Vagina (tissue), 2 donors: ENCODE results near the gene ITGA6. TPM values are rescaled to one million over a fixed set of nuclear protein-coding genes. Genes with fewer than 3 reads are reported as not detected.

Source experiments
- DNase-seq, 2 donors: peaks; one replicate each; pipeline ENCODE4 v3.0.0-alpha.2; 2017; ENCODE audit errors: extremely low spot score in 2 of 2
- H3K27ac ChIP-seq: fragments of 200-600 bp; sonication (generic); one replicate; pipeline ENCODE4 v1.5.1; 2019
- H3K27me3 ChIP-seq: fragments of 200-600 bp; sonication (generic); one replicate; pipeline ENCODE4 v1.5.1; 2019
- H3K36me3 ChIP-seq, 2 donors: fragments of 200-600 bp; sonication (generic); one replicate each; pipeline ENCODE4 v1.5.1; 2017 to 2019
- H3K4me1 ChIP-seq: fragments of 200-600 bp; sonication (generic); one replicate; pipeline ENCODE4 v1.5.1; 2019
- H3K4me3 ChIP-seq, 2 donors: fragments of 200-600 bp; sonication (generic); 1 replicate in 1 of 2; 2 replicates in 1 of 2; pipeline ENCODE4 v1.5.1; 2016 to 2019
- H3K9me3 ChIP-seq: fragments of 200-600 bp; sonication (generic); one replicate; pipeline ENCODE4 v1.5.1; 2019
- CTCF ChIP-seq, 3 experiments: fragments of 450-650 bp in 2 of 3; fragments of 200-600 bp in 1 of 3; sonication (generic) in 1 of 3; IDR thresholded peaks; one replicate each; pipeline ENCODE4 v1.5.1; 2017 to 2019; ENCODE audit warnings: antibody characterized with exemption in 3 of 3, mild to moderate bottlenecking in 2 of 3, moderate library complexity in 2 of 3
- POLR2A ChIP-seq, 2 donors: fragments of 450-650 bp; IDR thresholded peaks; one replicate each; pipeline ENCODE4 v1.6.1; 2017; ENCODE audit warnings: antibody characterized with exemption in 2 of 2, mild to moderate bottlenecking in 2 of 2, moderate library complexity in 2 of 2
- POLR2AphosphoS5 ChIP-seq, 2 donors: sonication (generic); formaldehyde crosslinking; IDR thresholded peaks; one replicate each; pipeline ENCODE4 v1.9.0; 2017; ENCODE audit warnings: antibody characterized with exemption in 2 of 2, mild to moderate bottlenecking in 2 of 2, low read depth in 1 of 2; ENCODE audit not compliant: insufficient read depth in 1 of 2
- intact Hi-C: fragments of 100-400 bp; cut with DNase I; formaldehyde crosslinking; loops from one replicate; pipeline ENCODE4 v1.15.1; 2023
- total RNA-seq: library from RNA; depleted of rRNA; stranded (reverse); fragments of >200 nt; gene quantifications from one replicate; pipeline ENCODE4 v1.2.3, GENCODE V29; 2016

The ITGA6 gene
- total RNA-seq, 1 donor from 2014 or later: 82.3 TPM

GRCh38 chr2:172430678-172431077, 3.3 kb downstream of the ITGA6 start:
- Histone ChIP-seq H3K27me3 (no peaks in the 10 kb centered on the region), H3K27ac (peak overlapping the region; percentile 38), H3K9me3 (no peaks in the 10 kb centered on the region), H3K4me3 (peak overlapping the region in 1 of 2 donors; percentile 79), H3K36me3 (no peaks in the 10 kb centered on the region), H3K4me1 (peaks cover 62% of the 10 kb centered on the region)
- TF ChIP-seq POLR2AphosphoS5 (IDR thresholded peaks at IDR 0.05; ENCODE audit: insufficient read depth in 1 of 2, low read depth in 1 of 2) (peak in 1 of 2 donors; percentile 39), CTCF (IDR thresholded peaks at IDR 0.05) (no peak), POLR2A (IDR thresholded peaks at IDR 0.05) (no peak)
- intact Hi-C loops: no loop called here
- no peak for DNase-seq

GRCh38 chr2:172431463-172431862, 4.1 kb downstream of the ITGA6 start:
- Histone ChIP-seq H3K9me3 (no peaks in the 10 kb centered on the region), H3K4me3 (no peak overlapping the region), H3K27ac (no peak overlapping the region), H3K27me3 (no peaks in the 10 kb centered on the region), H3K4me1 (peaks cover 68% of the 10 kb centered on the region), H3K36me3 (no peaks in the 10 kb centered on the region)
- TF ChIP-seq POLR2A (IDR thresholded peaks at IDR 0.05) (no peak), CTCF (IDR thresholded peaks at IDR 0.05) (no peak), POLR2AphosphoS5 (IDR thresholded peaks at IDR 0.05; ENCODE audit: insufficient read depth in 1 of 2, low read depth in 1 of 2) (peak in 1 of 2 donors; percentile 59)
- intact Hi-C loops: no loop called here
- no peak for DNase-seq

GRCh38 chr2:172431993-172432392, 4.6 kb downstream of the ITGA6 start:
- Histone ChIP-seq H3K36me3 (no peaks in the 10 kb centered on the region), H3K4me1 (peaks cover 65% of the 10 kb centered on the region)

GRCh38 chr2:172433144-172433543, 5.8 kb downstream of the ITGA6 start:
- H3K9me3 ChIP-seq: no peaks in the 10 kb centered on the region
- no peak overlapping the region for H3K4me3 ChIP-seq
- H3K4me1 ChIP-seq: peaks cover 61% of the 10 kb centered on the region
- H3K27me3 ChIP-seq: no peaks in the 10 kb centered on the region
- H3K27ac ChIP-seq: no peak overlapping the region
- no peaks in the 10 kb centered on the region for H3K36me3 ChIP-seq
- intact Hi-C loops: no loop called here
- no peak for DNase-seq
- TF ChIP-seq POLR2AphosphoS5 (IDR thresholded peaks at IDR 0.05; ENCODE audit: insufficient read depth in 1 of 2, low read depth in 1 of 2) (no peak), CTCF (IDR thresholded peaks at IDR 0.05) (no peak), POLR2A (IDR thresholded peaks at IDR 0.05) (no peak)

More at GRCh38 chr2:172431993-172432392, 4.6 kb downstream of the ITGA6 start:
- Histone ChIP-seq H3K27ac (no peak overlapping the region), H3K9me3 (no peaks in the 10 kb centered on the region), H3K27me3 (no peaks in the 10 kb centered on the region), H3K4me3 (no peak overlapping the region)
- TF ChIP-seq POLR2A (IDR thresholded peaks at IDR 0.05) (no peak), CTCF (IDR thresholded peaks at IDR 0.05) (no peak), POLR2AphosphoS5 (IDR thresholded peaks at IDR 0.05; ENCODE audit: insufficient read depth in 1 of 2, low read depth in 1 of 2) (no peak)
- DNase-seq: no peak
- intact Hi-C loops: no loop called here

GRCh38 chr2:172434821-172435605, 7.6 kb downstream of the ITGA6 start:
- intact Hi-C loops: no loop called here
- no peak for DNase-seq
- Histone ChIP-seq H3K36me3 (no peaks in the 10 kb centered on the region), H3K9me3 (no peaks in the 10 kb centered on the region), H3K4me3 (no peak overlapping the region), H3K27ac (no peak overlapping the region), H3K27me3 (no peaks in the 10 kb centered on the region), H3K4me1 (peaks cover 59% of the 10 kb centered on the region)
- TF ChIP-seq POLR2AphosphoS5 (IDR thresholded peaks at IDR 0.05; ENCODE audit: insufficient read depth in 1 of 2, low read depth in 1 of 2): no peak
- TF ChIP-seq CTCF (IDR thresholded peaks at IDR 0.05): no peak
- no peak for TF ChIP-seq POLR2A (IDR thresholded peaks at IDR 0.05)
